Upper lobe of left lung (tissue), 4 donors: ENCODE measurements around the gene FLT4.

Experiments used
- POLR2A ChIP-seq, 4 donors: fragments of 450-650 bp; IDR thresholded peaks; one replicate each; pipeline ENCODE4 v1.5.1; 2016 to 2017; ENCODE audit warnings: antibody characterized with exemption in 4 of 4, mild to moderate bottlenecking in 2 of 4
- TF ChIP-seq, protein P1 (sequence below), 6 experiments: fragments of 450-650 bp in 4 of 6; fragments of 200-600 bp in 2 of 6; sonication (generic) in 2 of 6; IDR thresholded peaks; one replicate each; pipeline ENCODE4 v1.5.1; 2016 to 2019; ENCODE audit warnings: antibody characterized with exemption in 6 of 6

DNA sequence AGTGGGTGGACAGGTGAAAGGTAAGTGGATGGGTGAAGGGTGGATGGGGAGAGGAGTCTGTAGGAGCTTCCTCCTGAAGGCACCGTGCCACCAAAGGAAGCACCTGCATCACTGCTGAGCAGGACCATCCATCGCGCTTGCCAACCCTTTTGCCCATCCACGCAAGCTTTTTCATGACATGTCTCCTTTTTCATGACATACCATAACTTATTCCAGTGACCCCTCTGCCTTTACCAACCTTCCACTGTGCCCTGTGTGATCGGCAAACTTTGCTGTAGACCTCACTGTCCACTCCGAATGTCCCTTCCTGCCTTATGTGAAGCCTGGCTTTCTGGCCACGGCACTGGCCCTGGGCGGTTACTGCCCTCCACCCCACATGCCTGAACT is 13.4 kb downstream of the FLT4 start:
- TF ChIP-seq, protein P1, sequence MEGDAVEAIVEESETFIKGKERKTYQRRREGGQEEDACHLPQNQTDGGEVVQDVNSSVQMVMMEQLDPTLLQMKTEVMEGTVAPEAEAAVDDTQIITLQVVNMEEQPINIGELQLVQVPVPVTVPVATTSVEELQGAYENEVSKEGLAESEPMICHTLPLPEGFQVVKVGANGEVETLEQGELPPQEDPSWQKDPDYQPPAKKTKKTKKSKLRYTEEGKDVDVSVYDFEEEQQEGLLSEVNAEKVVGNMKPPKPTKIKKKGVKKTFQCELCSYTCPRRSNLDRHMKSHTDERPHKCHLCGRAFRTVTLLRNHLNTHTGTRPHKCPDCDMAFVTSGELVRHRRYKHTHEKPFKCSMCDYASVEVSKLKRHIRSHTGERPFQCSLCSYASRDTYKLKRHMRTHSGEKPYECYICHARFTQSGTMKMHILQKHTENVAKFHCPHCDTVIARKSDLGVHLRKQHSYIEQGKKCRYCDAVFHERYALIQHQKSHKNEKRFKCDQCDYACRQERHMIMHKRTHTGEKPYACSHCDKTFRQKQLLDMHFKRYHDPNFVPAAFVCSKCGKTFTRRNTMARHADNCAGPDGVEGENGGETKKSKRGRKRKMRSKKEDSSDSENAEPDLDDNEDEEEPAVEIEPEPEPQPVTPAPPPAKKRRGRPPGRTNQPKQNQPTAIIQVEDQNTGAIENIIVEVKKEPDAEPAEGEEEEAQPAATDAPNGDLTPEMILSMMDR (IDR thresholded peaks at IDR 0.05) = no peak
- TF ChIP-seq POLR2A (IDR thresholded peaks at IDR 0.05) = no peak
